HG02759 (cell line): ENCODE measurements around the gene CLEC17A.
"Not testable (repeated sequence)": the region's sequence is repeated elsewhere in the genome, so short reads cannot be mapped to it uniquely, and the experiment has no call there.

Experiments used
- ATAC-seq: cut with Tn5 transposase; IDR thresholded peaks from one replicate; pipeline ENCODE4 v1.9.1; 2021; ENCODE audit warnings: mild to moderate bottlenecking, moderate library complexity; ENCODE audit not compliant: unreplicated experiment

The CLEC17A gene

DNA sequence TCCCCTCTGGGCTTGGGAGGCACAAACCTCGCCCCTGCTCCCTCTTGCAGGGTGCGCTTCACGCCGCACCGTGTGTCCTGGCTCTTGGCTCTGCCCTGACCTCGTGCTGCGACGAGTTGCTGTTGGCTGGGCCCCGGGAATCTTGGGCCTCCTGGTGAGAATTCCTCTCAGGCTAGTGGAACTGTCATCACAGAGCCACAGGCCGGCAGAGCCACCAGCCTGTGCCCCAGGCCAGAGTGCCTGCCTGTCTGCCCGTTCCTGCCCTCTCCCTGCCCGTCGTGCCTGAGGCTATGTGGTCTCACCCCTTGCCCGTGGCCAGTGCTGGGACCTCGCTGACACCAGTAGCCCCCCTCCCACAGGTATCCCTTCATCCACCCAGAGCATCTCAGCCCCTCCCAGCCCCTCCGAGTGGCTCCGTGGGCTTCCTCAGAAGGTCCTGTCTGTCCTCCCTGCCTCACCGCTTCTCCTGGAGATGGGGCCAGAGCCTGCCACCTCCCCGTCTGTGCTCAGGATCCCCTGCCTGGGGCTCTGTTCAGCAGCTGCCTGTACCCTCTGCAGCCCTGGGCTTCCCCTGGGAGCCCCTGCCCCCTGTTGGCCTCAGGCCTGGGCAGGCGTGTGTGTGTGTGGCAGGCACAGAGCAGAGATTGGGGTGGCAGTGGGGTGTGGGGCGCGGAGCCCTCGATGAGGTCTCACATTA, 24.4 kb upstream of the CLEC17A start:
- ATAC-seq = no peak

DNA sequence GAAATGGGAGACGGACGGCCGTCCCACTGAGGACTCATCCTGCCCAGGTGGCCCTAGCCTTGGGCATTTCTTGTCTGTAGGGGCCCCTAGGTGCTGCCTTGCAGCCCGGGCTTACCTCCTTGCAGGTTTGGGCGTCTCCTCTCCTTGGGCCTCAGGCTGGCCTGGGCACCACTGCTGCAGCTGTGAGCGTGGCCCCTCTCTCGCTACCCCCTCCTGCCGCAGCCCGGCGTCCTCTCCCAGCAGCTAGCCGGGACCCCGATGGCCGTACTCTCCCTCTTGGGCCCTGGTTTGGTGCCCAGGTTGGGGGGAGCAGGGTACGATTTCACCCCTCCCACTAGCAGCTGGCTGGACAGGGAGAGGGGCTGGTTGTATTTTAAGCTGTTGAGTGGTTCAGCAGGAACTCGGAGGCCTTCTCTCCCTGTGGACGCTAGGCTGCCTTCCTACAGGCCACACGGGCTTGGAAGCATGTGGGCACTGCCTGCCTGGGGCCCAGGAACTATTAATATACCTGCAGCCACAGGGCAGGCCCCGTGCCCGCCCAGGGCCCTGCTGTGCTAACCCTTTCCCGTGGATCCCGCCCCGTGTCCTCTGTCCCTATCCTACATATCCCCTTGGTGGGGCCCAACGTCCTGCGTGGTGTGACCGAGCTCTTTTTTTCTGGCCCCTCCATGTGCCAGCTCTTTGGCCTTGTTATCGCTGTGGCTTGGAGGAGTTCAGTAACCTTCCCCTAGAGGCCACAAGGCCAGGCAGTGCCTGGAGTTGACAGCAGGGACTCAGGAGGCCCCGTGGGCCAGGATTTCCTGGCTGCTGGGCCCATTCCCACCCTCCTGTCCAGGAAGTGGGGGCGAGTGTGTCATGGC, 22.7 kb upstream of the CLEC17A start:
- no peak for ATAC-seq

DNA sequence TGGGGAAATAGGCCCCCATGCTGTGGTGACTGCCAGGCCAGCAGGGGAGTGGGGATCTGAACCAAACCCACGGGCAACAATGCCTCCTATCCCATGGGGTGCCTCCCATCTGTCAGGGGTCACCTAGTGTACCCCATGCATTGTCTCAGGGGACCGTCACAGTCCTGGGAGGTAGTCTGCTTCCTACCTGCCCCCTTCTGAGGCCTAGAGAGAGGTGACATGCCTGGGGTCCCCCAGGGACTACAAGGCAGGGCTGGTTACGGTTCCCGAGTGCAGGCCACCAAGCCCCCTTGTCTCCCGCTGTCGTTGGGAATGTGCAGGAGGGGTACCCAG, 22.1 kb upstream of the CLEC17A start:
- no peak for ATAC-seq

DNA sequence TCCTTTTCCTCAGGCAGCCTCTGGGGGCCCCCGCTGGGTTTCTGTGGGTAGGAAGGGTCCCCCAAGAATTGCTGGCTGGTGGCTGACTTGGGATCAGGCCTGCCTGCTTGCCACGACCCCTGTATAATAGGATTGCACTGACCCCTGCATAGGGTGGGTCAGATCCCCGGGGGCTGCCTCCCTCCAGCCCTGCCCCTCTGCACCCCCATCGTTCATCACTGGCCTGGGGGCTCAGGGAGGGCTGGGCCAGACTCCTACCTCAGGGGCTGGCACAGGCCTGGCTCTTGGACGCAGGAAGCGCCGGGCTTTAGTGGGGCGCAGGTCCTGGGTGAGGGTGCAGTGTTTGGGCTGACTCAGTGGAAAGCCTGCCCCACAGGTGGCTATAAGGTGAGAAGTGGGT, 21.6 kb upstream of the CLEC17A start:
- no peak for ATAC-seq

DNA sequence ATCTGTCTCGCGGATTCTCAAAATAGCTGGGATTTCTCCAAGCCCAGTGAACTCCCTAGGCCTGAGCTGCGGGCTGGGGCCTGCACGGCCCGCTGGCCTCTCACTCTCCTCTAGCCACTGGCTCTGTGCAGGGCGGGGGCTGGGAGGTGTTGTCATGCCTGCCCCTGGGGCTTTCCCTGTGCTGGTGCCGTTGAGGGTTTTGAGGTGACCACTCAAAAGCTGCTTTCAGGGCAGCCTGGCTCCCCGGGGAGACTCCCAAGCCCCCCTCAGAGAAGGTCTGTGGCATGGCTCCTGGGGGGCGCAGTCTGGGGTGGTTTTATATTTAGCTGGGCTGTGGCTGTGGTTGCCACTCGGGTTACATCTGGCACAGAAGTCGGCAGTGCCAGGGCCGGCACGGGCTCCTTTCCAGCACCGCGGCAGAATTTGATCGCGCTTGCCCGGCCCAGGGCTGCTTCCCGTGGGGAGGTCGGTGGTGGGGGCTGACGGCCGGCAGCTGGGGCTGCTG, 21.0 kb upstream of the CLEC17A start:
- ATAC-seq = no peak

DNA sequence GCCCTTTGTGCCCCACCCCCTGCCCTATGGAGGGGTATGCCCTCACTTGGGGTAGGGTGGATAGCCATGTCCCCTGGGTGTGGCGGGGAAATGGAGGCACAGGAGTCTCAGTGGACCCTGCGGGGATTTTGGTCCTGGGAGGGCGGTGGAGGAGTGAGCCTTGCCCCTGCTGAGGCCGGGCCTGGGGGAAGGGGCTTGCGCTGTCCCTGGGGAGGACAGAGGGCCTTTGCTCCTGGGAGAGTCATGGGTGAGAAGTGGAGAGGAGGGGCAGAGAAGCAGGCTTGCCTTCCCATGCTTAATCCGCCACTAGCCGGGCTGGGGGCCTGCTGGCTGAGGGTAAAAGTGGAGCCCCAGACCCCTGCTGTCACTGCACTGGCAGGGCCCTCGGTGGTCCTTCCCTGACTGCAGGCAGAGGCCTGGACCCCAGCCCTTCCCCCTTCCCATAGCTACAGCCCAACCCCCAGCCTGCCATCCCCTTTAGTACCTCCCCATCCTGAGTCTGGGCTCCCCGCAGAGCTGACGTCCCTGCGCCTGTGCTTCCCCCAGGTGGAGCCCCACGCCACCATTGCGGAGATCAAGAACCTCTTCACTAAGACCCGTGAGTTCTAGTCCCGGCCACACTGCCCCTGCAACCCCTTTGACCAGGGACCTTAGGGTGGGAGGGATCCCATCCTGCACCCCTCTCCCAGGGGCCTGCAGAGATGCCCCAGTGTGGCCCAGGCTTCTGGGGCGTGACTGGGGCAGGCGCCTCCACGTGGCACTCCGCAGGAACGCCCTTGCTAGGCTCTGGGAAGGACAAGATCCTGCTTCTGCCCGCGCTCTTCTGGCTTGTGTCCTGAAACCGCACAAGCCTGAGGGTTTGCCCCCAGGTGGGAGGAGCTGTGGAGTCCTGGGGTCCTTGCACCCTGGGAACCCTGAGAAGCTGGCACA, 20.0 kb upstream of the CLEC17A start:
- ATAC-seq = no peak

DNA sequence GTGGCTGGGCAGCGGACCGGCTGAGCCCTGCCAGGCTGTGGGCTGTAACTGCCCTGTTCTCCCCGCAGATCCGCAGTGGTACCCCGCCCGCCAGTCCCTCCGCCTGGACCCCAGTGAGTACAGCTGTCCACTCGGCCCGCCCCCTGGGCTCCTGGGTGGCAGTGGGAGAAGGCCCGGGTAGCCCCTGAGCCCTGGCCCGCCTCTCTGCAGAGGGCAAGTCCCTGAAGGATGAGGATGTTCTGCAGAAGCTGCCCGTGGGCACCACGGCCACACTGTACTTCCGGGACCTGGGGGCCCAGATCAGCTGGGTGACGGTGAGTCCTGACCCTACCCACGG, 19.3 kb upstream of the CLEC17A start:
- ATAC-seq = no peak

DNA sequence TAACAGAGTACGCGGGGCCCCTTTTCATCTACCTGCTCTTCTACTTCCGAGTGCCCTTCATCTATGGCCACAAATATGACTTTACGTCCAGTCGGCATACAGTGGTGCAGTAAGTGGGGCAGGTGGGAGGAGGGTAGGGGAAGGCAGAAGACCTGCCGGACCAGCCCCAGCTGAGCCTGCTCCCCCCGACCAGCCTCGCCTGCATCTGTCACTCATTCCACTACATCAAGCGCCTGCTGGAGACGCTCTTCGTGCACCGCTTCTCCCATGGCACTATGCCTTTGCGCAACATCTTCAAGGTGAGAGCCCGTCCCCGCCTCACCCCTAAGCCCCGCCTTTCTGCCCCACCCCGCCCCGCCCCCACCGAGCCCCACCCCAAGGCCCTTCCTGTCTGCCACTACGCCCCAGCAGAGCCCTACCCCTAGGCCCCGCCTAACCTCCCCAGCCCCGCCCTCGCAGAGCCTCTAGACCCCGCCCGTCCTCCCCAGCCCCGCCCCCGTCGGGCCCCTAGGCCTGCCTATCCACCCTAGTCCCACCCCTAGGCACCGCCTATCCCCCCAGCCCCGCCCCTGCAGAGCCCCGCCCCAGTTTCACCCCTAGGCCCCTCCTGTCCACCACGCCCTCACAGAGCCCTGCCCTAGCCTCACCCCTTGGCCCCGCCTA, 18.8 kb upstream of the CLEC17A start:
- no peak for ATAC-seq

DNA sequence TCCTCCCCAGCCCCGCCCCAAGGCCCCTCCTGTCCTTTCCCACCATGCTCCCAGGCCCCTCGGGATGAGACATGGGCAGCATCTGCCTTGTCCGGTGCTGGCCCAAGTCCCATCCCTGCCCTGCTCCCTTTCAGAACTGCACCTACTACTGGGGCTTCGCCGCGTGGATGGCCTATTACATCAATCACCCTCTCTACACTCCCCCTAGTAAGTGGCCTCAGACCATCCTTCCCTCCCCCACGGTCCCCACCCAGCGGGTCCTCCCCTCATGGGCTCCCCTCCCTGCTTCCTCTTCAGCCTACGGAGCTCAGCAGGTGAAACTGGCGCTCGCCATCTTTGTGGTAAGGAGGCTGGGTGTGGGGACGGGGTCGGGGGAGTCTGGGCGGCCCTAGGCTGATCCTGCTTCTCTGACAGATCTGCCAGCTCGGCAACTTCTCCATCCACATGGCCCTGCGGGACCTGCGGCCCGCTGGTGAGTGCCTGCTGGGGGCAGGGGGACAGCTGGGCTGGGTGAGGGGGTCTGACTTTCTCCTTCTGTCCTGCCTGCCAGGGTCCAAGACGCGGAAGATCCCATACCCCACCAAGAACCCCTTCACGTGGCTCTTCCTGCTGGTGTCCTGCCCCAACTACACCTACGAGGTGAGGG, 18.1 kb upstream of the CLEC17A start:
- not testable (repeated sequence) for ATAC-seq

DNA sequence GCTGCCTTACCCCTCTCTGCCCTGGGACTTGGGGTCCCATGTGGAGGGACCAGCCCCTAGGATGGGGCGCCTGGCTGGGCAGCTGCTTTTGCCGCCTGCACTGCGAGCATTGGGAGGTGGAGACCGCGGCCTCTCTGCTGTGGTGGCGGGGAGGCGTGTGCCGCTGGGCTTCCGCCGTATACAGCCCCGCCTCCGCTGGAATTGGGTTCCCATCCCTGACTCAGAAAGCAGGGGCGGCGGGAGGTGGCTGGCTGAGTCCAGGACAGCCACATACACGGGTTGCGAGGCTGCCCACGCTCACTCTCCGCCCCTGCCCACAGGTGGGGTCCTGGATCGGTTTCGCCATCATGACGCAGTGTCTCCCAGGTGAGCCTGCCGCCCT, 17.6 kb upstream of the CLEC17A start:
- ATAC-seq = no peak

DNA sequence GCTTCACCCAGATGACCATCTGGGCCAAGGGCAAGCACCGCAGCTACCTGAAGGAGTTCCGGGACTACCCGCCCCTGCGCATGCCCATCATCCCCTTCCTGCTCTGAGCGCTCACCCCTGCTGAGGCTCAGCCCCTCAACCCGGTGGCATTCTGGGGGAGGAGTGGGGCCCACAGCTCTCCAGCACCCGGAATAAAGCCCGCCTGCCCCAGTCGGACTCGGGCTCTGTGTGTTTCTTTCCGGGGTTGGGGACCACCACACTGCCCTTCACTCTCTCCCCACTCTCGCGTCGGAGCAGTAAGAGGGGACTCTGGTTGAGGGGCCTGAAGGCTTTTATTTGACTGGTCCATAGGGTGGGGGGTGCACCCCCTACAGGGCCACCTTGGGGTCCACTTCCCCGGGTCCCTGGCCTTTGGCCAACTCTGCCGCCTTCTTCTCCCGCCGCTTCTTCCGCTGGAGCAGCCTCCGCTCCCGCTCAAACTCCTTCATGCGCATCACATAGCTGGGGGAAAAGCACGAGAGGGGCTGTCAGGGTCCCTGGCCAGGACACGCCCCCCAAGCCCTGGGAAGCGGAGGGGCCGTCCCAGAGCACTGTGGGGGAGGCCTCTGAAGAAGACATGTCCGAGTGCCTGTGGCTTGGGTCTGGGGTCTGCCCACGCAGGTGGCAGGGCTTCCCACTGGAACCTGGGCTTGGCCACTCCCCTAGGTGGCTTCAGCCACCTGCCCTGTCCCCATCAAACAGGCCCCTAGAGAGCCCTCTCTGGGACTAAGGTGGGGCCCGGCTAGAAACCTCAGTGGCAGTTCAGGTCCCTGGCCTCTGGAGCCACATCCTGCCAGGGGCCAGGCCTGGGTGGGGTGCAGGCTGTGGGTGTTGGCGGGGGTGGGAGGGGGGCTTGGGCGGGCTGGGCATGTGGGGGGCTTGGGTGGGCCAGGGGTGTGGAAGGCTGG, 16.8 kb upstream of the CLEC17A start:
- no peak for ATAC-seq

DNA sequence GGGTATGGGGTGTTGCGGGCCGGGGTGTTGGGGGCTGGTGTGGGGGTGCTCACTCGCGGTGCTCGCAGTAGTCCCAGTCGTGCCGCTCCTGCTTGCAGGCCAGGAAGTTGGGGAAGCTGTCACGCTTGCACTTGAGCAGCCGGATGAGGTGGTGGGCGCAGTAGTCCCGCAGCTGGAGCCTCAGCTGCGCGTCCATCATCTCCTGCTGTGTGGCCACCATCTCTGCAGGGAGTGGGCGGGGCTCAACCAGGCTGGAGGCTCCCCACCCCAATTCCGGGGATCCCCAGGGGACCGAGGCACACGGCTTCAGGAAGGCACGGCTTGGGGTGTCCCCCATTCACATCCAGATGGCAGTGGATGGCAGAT, 16.2 kb upstream of the CLEC17A start:
- no peak for ATAC-seq

DNA sequence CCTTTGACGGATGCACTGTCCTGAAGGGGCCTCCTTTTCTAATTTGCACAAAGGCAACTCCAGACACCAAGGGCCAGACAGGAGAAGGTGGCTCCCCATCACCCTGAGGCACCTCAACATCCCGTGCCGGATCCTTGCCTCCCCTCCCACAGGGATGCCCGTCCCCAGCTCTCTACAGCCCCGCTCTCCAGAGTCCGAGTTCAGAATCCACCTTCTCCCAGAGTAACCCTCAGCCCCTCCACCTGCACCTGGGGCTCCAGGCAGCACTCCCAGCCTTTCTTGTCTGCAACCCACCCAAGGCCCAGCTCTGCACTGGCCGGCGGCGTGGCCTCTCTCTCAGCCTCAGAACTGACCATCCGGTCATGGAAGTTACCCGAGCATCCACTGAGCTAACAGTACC, 15.8 kb upstream of the CLEC17A start:
- ATAC-seq = no peak

DNA sequence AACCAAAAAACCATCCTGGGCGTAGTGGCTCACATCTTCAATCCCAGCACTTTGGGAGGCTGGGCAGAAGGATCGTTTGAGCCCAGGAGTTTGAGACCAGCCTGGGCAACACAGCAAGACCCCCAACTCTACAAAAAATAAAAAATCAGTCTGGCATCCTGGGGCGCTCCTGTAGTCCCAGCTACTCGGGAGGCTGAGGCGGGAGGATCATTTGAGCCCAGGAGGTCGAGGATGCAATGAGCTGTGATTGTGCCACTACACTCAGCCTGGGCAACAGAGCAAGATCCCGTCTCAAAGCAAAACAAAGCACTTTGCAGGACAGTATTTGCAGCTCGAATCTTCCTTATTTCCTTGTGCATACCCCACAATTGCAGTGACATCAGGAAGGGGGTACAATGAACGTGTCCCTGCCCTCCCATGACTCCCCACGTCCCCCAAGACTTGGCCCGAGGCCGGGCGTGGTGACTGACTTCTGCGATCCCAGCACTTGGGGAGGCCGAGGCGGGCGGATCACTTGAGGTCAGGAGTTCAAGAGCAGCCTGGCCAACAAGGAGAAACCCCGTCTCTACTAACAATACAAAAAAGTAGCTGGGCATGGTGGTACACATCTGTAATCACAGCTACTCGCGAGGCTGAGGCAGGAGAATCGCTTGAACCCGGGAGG, 11.9 kb upstream of the CLEC17A start:
- ATAC-seq = no peak

DNA sequence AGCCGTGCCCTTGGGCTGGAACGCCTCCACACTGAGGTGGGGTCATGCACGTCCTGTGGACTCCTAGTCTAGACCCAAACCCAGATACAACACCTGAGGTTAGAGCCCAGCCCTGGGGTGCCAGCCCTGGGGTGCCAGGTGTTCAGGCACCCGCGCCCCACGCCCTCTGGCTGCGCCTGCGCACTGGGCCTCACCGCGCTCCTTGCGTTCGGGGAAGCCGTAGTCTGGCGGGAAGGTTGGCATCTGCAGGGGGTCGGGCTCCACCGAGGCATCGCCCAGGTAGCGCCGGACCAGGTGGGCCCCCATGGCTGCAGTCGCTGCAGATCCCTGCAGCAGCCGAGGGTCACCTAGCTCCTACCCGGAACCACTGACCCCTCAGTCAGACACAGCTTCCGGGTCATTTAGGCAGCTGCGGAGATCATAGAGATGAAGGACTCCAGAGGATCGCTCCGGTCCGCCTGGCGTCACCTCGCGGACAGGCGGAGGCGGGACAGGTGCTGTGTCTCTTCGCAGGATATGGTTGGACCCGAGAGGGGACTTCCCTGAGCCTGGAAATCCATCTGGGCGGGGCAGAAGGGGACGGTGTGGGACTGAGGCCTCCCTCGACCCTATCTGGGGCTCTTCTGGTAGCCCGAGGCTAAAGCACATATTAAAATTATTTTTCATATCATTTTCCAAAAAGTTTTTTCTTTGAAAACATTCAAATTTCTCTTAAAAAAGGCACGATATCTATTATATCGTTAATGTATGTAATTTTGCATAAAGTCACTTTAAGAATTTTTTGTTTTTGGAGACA, 11.0 kb upstream of the CLEC17A start, which contains the start of gene NDUFB7:
Gene NDUFB7, minus strand, starts transcription at position 372 of the 796 bp plus-strand sequence. Its CDS starts 66 bp downstream, at position 306.
- ATAC-seq = peak; percentile 91

DNA sequence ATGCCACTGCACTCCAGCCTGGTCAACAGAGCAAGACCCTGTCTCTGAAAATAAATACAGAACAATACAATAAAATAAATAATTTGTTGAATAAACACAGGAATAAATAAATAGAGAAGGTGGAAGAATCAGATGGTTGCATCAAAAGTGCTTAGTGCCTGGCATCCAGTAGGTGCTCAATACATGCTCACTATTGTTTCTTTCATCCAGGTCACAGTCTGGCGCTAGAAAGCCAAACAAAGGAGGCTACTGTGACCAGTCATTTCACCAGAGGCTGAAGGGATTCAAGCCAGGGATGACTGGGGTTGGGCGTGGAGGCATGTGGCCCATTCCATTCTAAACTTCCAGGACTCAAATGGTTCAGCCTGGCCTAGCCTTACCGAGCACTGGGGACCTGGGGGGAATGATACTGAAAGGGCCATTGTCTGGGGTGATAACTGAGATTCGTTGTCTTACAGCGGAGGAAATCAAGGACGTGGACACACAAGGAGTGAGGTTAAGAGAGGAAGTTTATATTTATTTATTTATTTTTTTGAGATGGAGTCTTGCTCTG, 7.4 kb upstream of the CLEC17A start:
- no peak for ATAC-seq

DNA sequence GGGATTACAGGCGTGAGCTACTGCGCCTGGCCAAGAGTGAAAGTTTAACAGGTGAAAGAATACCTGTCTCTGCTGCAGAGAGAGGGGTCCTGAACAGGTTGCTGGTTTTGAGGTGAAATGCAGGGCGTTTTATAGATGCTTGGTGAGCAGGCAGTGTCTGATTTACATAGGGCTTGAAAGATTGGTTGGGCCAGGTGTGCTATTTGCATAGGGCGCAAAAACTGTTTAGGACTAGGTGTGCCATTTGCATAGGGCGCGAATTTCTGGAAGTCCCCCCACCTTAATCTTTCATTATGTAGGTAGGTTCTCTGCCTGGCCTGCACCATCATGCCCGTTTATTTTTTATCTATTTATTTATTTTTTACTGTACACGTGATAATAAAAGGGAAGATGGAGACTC, 6.5 kb upstream of the CLEC17A start:
- ATAC-seq = no peak

DNA sequence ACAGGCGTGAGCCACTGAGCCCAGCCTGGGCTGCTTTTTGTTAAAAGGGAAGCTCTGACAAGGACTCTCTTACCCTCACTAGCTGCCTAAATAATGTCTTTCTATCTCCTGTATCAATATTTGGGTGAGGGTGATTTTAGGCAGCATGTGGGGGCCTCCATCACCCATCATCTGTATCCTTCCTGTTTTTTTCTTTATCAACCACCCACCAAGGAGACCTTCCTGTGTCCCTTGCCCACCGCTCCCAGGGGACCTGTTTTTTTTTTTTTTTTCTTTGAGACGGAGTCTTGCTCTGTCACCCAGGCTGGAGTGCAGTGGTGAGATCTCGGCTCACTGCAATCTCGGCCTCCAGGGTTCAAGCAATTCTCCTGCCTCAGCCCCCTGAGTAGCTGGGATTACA, 5.6 kb upstream of the CLEC17A start:
- ATAC-seq = no peak
